ENCODE measurements around the gene ERAS.
"Not testable (repeated sequence)": the region's sequence is repeated elsewhere in the genome, so short reads cannot be mapped to it uniquely, and the experiment has no call there.

ERAS gene

DNA sequence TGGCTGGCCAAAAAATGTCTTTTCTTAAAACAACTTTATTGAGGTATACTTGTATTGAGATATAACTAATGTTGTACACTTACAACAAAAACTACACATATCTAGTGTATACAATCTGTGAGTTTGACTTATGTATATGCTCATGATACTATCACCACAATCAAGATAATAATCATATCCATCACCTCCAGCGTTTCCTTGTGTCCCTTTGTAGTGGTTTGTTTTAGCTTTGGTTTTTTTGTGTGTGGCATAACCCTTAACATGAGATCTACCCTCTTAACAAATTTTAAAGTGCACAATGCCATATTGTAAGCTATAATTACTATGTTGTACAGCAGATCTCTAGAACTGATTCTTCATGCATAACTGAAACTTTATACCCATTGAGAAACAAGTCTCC, 22.5 kb downstream of the ERAS start:
- DNase-seq (ENCODE audit: insufficient read length) (no peak), FAIRE-seq (no peak)

DNA sequence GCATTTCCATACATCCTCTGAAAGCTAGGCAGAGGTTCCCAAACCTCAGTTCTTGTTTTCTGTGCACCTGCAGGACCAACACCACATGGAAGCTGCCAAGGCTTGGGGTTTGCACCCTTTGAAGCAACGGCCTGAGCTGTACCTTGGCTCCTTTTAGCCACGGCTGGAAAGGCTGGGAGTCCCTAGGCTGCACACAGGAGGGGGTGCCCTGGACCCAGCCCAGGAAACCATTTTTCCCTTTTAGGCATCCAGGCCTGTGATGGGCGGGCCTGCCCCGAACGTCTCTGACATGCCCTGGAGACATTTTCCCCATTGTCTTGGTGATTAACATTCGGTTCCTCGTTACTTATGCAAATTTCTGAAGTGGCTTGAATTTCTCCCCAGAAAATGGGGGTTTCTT, 26.5 kb downstream of the ERAS start:
- DNase-seq (ENCODE audit: insufficient read length) (no peak), FAIRE-seq (no peak)
- no peak for TF ChIP-seq POLR2AphosphoS5 (IDR thresholded peaks at IDR 0.05; ENCODE audit: low read depth, low read length)
- TF ChIP-seq TAF1 (IDR thresholded peaks at IDR 0.05; ENCODE audit: borderline replicate concordance, low read depth, low read length): no peak

More for the DNA sequence above, 22.5 kb downstream of the ERAS start:
- TF ChIP-seq POLR2AphosphoS5 (IDR thresholded peaks at IDR 0.05; ENCODE audit: low read depth, low read length): no peak
- TF ChIP-seq TAF1 (IDR thresholded peaks at IDR 0.05; ENCODE audit: borderline replicate concordance, low read depth, low read length): no peak
- TF ChIP-seq POLR2A (IDR thresholded peaks at IDR 0.05; ENCODE audit: low read depth, low read length): no peak

- DNase-seq (ENCODE audit: insufficient read length); FAIRE-seq: not testable (repeated sequence)
These were observed 27.2 kb downstream of the ERAS start for GRCh38 chrX:48853494-48853893.

- not testable (repeated sequence) for FAIRE-seq; DNase-seq (ENCODE audit: insufficient read length)
These were observed 27.9 kb downstream of the ERAS start for GRCh38 chrX:48854121-48854804.

DNA sequence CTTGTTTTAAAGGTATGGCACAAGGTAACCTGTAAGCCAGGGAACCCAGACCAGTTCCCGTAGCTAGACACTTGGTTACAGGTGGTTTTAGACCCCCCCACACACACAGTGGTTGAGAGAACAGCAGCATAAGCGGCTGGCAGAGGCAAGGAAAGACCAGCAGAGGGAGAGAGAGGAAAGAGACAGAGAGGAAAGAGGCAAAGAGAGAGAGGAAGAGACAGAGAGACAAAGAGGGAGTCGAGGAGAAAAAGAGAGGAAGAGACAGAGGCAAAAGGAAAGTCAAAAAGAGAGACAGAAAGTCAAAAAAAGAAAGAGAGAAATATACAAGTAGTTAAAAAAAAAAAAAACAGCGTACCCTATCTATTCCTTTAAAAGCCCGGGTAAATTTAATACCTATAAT, 28.6 kb downstream of the ERAS start:
- FAIRE-seq (no peak), DNase-seq (ENCODE audit: insufficient read length) (no peak)
- no peak for TF ChIP-seq POLR2AphosphoS5 (IDR thresholded peaks at IDR 0.05; ENCODE audit: low read depth, low read length)
- no peak for TF ChIP-seq POLR2A (IDR thresholded peaks at IDR 0.05; ENCODE audit: low read depth, low read length)
- TF ChIP-seq TAF1 (IDR thresholded peaks at IDR 0.05; ENCODE audit: borderline replicate concordance, low read depth, low read length): no peak

- DNase-seq (ENCODE audit: insufficient read length): no peak
- TF ChIP-seq POLR2A (IDR thresholded peaks at IDR 0.05; ENCODE audit: low read depth, low read length) (no peak), TAF1 (IDR thresholded peaks at IDR 0.05; ENCODE audit: borderline replicate concordance, low read depth, low read length) (no peak), POLR2AphosphoS5 (IDR thresholded peaks at IDR 0.05; ENCODE audit: low read depth, low read length) (no peak)
- FAIRE-seq: no peak
These were observed 37.9 kb downstream of the ERAS start for GRCh38 chrX:48864210-48864609.

DNA sequence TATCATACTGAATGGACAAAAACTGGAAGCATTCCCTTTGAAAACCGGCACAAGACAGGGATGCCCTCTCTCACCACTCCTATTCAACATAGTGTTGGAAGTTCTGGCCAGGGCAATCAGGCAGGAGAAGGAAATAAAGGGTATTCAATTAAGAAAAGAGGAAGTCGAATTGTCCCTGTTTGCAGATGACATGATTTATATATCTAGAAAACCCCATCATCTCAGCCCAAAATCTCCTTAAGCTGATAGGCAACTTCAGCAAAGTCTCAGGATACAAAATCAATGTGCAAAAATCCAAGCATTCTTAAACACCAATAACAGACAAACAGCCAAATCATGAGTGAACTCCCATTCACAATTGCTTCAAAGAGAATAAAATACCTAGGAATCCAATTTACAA, 45.7 kb downstream of the ERAS start:
- DNase-seq (ENCODE audit: insufficient read length); FAIRE-seq: not testable (repeated sequence)

DNA sequence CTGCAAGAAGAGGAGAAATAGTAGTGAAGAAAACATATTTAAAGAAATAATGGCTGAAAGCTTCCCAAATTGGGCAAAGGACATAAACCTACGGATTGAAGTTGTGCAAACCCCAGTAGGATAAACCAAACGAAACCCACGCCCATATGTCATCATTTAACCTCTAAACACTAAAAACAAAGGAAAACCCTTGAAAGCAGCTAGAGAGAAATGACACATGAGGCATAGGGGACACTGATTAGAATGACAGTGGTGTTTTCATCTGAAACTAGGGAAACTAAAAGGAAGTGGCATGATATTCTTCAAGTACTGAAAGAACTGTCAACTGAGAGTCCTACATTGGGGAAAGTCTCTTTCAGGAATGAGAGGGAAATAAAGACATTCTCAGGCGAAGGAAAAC, 50.6 kb downstream of the ERAS start:
- not testable (repeated sequence) for FAIRE-seq; DNase-seq (ENCODE audit: insufficient read length)
